A673 (cell line): ENCODE results near the gene RRP8. TPM values are rescaled to one million over a fixed set of nuclear protein-coding genes. Genes with fewer than 3 reads are reported as not detected.

ENCODE experiments used
- BruUV-seq: library from RNA; stranded (reverse); fragments of 400-500 nt; replicated peaks from 2 replicates; lab custom pipeline; 2021; lab: Mats Ljungman, UMichigan
- CTCF ChIA-PET: fragments of 300-600 bp; sonication (Branson Sonifier 250); formaldehyde crosslinking; loops from one replicate; lab custom pipeline; 2022; ENCODE audit warnings: antibody characterized with exemption; lab: Charles Lee
- POLR2A ChIA-PET: fragments of 300-600 bp; sonication (Branson Sonifier 250); formaldehyde crosslinking; loops from one replicate; lab custom pipeline; 2022; ENCODE audit warnings: antibody characterized with exemption; ENCODE audit not compliant: low non-redundant PET; lab: Charles Lee
- DNase-seq: peaks from one replicate; pipeline ENCODE4 v3.0.0-alpha.2; 2015; ENCODE audit warnings: low spot score
- H3K27ac ChIP-seq: fragments of 200-600 bp; sonication (generic); 2 replicates; pipeline ENCODE4 v1.5.1; 2016; ENCODE audit warnings: mixed run types, low read depth, mild to moderate bottlenecking, mixed read lengths, antibody characterized with exemption, low read length; ENCODE audit not compliant: poor library complexity, severe bottlenecking
- H3K27me3 ChIP-seq: fragments of 200-600 bp; sonication (generic); replicated peaks from 2 replicates; pipeline ENCODE4 v1.6.1; 2017; ENCODE audit warnings: mixed run types, low read depth, mild to moderate bottlenecking, mixed read lengths, antibody characterized with exemption, low read length; ENCODE audit not compliant: insufficient read depth, poor library complexity
- H3K36me3 ChIP-seq: fragments of 200-600 bp; sonication (generic); 2 replicates; pipeline ENCODE4 v1.6.1; 2016; ENCODE audit warnings: mixed run types, mild to moderate bottlenecking, mixed read lengths, antibody characterized with exemption, low read length; ENCODE audit not compliant: insufficient read depth, poor library complexity, severe bottlenecking
- H3K4me1 ChIP-seq: fragments of 200-600 bp; sonication (generic); 2 replicates; pipeline ENCODE4 v1.6.1; 2017; ENCODE audit warnings: mixed run types, mild to moderate bottlenecking, mixed read lengths, antibody characterized with exemption, low read length; ENCODE audit not compliant: insufficient read depth, poor library complexity, severe bottlenecking
- H3K4me3 ChIP-seq: fragments of 200-600 bp; sonication (generic); 2 replicates; pipeline ENCODE4 v1.5.1; 2016; ENCODE audit warnings: low read depth, mixed run types, mild to moderate bottlenecking, mixed read lengths, low read length; ENCODE audit not compliant: poor library complexity, severe bottlenecking
- H3K9me3 ChIP-seq: fragments of 200-600 bp; sonication (generic); 2 replicates; pipeline ENCODE4 v1.6.1; 2016; ENCODE audit warnings: mixed run types, low read depth, mild to moderate bottlenecking, mixed read lengths, antibody characterized with exemption, low read length; ENCODE audit not compliant: poor library complexity, severe bottlenecking
- EZH2 ChIP-seq: fragments of 200-600 bp; sonication (generic); IDR thresholded peaks from 2 replicates; pipeline ENCODE4 v1.6.1; 2017; ENCODE audit warnings: borderline replicate concordance, low read depth, mild to moderate bottlenecking, mixed read lengths, antibody characterized with exemption, low read length; ENCODE audit not compliant: poor library complexity, severe bottlenecking
- intact Hi-C: fragments of 100-400 bp; cut with micrococcal nuclease; formaldehyde crosslinking; loops from one replicate; pipeline ENCODE4 v1.10.0; 2022; ENCODE audit not compliant: unreplicated experiment
- total RNA-seq: library from RNA; stranded (reverse); gene quantifications from 2 replicates; pipeline ENCODE4 v1.2.3, GENCODE V29; 2021
- TF ChIP-seq, protein P1 (sequence below): fragments of 300-800, 200-600 bp; sonication (generic); conservative IDR thresholded peaks from 2 replicates; pipeline ENCODE4 v1.5.1; 2017; ENCODE audit warnings: low read depth, mild to moderate bottlenecking, antibody characterized with exemption, low read length, moderate library complexity, mixed read lengths

The RRP8 gene
- total RNA-seq, 1 experiment from 2014 or later: 21.6 TPM

GRCh38 chr11:6611963-6612212, 8.5 kb upstream of the RRP8 start:
- POLR2A ChIA-PET: interaction anchor here (0.6 kb wide), 1 partner anchor 131 kb away, joined by 3 read pairs; the partner anchor contains the start of genes ARFIP2 and TIMM10B
- no TSS peak for BruUV-seq
- CTCF ChIA-PET: no interaction called here
- TF ChIP-seq, protein P1, sequence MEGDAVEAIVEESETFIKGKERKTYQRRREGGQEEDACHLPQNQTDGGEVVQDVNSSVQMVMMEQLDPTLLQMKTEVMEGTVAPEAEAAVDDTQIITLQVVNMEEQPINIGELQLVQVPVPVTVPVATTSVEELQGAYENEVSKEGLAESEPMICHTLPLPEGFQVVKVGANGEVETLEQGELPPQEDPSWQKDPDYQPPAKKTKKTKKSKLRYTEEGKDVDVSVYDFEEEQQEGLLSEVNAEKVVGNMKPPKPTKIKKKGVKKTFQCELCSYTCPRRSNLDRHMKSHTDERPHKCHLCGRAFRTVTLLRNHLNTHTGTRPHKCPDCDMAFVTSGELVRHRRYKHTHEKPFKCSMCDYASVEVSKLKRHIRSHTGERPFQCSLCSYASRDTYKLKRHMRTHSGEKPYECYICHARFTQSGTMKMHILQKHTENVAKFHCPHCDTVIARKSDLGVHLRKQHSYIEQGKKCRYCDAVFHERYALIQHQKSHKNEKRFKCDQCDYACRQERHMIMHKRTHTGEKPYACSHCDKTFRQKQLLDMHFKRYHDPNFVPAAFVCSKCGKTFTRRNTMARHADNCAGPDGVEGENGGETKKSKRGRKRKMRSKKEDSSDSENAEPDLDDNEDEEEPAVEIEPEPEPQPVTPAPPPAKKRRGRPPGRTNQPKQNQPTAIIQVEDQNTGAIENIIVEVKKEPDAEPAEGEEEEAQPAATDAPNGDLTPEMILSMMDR: no peak
- no peak for TF ChIP-seq EZH2
- H3K27me3 ChIP-seq: no peaks in the 10 kb centered on the region
- peak overlapping the region; percentile 80 for H3K27ac ChIP-seq
- H3K4me1 ChIP-seq: peaks cover 7% of the 10 kb centered on the region
- no peak for DNase-seq
- no peaks in the 10 kb centered on the region for H3K9me3 ChIP-seq
- peaks cover 36% of the 10 kb centered on the region for H3K36me3 ChIP-seq
- intact Hi-C loops: loop anchor here (10.0 kb wide), 1 partner anchor 227 kb away; no protein-coding TSS in a partner anchor
- H3K4me3 ChIP-seq: peak overlapping the region; percentile 75

- BruUV-seq: no TSS peak
- CTCF ChIA-PET: no interaction called here
- intact Hi-C loops: loop anchor here (10.0 kb wide), 1 partner anchor 227 kb away; no protein-coding TSS in a partner anchor
These were observed 7.9 kb upstream of the RRP8 start for GRCh38 chr11:6611092-6611962.

GRCh38 chr11:6610591-6610990, 7.2 kb upstream of the RRP8 start:
- Histone ChIP-seq H3K4me1 (peaks cover 14% of the 10 kb centered on the region), H3K9me3 (no peaks in the 10 kb centered on the region), H3K36me3 (peaks cover 36% of the 10 kb centered on the region), H3K27me3 (no peaks in the 10 kb centered on the region), H3K27ac (no peak overlapping the region), H3K4me3 (no peak overlapping the region)
- ChIA-PET POLR2A (no interaction called here), CTCF (no interaction called here)
- TSS peak; percentile 29 for BruUV-seq
- TF ChIP-seq, protein P1: no peak
- no peak for TF ChIP-seq EZH2
- intact Hi-C loops: loop anchor here (10.0 kb wide), 1 partner anchor 226 kb away; no protein-coding TSS in a partner anchor
- no peak for DNase-seq

More at GRCh38 chr11:6611092-6611962, 7.9 kb upstream of the RRP8 start:
- Histone ChIP-seq H3K36me3 (peaks cover 36% of the 10 kb centered on the region), H3K4me3 (peak overlapping the region; percentile 75), H3K9me3 (no peaks in the 10 kb centered on the region), H3K27ac (peak overlapping the region; percentile 80), H3K27me3 (no peaks in the 10 kb centered on the region), H3K4me1 (peaks cover 12% of the 10 kb centered on the region)
- POLR2A ChIA-PET: interaction anchor here (0.6 kb wide), 1 partner anchor 130 kb away, joined by 3 read pairs; the partner anchor contains the start of genes ARFIP2 and TIMM10B
- TF ChIP-seq, protein P1: no peak
- TF ChIP-seq EZH2: no peak
- no peak for DNase-seq
